GM21576 (cell line): ENCODE results near the gene UBXN4.
"Not testable (repeated sequence)": the region's sequence is repeated elsewhere in the genome, so short reads cannot be mapped to it uniquely, and the experiment has no call there.

Source experiments
- ATAC-seq: cut with Tn5 transposase; IDR thresholded peaks from one replicate; pipeline ENCODE4 v1.9.1; 2021; ENCODE audit warnings: mild to moderate bottlenecking, moderate library complexity; ENCODE audit not compliant: unreplicated experiment

The UBXN4 gene

DNA sequence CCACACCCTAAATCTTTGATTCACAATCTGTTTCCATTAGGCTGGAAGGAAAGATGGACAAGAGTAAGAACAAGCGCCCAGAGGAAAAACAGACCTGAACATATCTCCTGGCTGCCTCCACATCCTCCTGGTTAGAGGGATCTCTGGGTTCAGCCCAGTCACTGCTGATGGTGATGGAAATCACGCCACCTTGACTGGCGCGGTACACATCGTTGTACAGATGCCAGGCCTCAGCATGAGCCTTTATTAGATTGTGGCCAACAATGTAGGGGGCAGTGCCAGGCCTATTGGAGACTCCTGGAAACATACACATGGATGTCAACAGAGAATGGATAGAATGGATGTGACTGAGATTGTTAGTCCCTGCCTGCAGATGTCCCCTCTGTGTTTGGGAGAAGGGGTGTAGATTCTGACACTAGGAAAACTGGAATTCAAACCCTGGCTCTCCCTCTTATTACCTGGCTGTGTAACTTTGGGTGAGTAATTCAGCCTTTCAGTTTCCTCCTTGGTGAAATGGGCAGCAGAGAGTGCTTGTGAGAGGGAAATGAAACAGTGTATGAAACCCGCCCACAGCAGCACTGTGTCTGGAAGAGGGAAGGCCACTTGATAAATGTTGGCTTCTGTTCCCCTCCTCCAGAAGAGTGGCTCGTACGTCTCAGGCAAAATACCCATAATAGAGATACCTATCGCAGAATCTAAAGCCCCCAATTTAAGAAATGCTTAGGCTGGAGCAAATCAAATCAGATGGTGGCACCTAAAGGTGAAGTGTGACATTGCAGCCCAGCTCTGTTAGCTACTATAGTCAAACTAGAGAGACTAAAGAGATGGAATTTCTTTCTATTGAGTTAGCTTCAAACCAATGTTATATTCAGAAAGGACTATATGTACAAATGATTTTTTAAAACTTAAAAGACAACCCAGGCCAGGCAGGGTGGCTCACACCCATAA, 59.1 kb downstream of the UBXN4 start:
- ATAC-seq = no peak

DNA sequence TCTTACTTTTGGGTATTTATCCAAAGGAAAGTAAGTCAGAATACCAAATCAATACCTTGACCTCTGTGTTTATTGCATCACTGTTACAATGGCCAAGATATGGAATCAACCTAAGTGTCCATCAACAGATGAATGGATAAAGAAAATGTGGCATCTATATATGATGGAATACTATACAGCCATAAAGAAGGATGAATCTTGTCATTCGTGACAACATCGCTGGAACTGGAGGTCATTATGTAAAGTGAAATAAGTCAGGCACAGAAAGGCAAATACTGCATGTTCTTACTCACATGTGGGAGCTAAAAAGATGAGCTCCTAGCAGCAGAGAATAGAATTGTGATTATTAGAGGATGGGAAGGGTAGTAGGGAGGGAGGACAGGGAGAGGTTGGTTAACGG, 60.7 kb downstream of the UBXN4 start:
- ATAC-seq = no peak

DNA sequence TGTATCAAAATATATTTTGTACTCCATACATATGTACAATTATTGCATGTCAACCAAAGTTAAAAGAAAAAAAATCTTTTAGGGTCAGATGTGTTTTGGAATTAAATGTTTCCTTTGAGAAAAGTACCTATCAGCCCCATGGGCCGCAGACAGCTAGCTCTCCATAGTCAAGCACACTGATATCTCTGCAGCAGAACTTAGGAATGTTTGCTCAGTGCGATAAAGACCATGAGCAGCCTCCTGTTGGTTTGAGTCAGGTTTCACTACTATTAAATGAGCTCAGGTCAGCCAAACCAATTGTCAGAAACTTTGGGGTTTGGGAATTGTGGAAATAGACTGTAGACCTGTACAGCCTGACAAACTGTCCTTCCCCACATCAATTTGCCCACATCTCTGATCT, 61.6 kb downstream of the UBXN4 start:
- ATAC-seq = no peak

DNA sequence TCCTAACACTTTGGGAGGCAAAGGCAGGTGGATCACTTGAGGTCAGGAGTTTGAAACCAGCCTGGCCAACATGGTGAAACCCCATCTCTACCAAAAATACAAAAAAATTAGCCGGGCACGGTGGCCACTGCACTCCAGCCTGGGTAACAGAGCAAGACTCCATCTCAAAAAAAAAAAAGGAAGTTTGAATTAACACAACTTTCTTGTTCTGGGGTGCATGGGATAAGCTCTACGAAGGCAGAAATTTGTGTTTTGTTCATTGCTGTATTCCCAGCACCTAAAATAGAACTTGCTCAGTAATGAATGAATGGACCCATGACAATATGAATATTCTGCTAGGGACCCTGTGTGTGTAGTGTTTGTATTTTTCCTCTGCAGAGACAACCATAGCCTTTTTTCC, 66.2 kb downstream of the UBXN4 start:
- ATAC-seq = not testable (repeated sequence)

DNA sequence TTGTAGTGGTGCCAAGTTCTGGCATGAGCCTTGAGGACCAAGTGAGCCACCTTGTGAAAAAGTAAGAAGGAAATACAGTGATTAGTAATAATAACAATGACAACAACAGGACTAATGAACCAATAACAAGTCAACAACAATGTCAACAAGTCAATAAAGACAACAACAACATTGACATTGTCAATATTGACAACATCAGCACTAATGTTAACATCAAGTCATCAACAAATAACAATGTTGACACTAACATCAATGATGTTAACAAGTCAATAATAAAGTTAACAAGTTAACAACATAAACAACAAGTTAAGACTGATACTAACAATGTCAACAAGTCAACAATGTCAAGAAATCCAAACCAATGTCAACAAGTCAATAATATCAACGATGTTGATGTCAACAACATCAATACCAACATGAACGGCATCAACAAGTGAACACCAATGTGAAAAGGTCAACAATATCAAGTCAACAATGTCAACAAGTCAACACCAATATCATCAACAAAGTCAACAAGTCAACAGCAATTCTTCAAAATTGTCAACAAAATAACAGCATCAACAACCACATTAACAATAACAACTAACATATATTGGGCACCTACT, 71.4 kb downstream of the UBXN4 start:
- ATAC-seq = no peak

DNA sequence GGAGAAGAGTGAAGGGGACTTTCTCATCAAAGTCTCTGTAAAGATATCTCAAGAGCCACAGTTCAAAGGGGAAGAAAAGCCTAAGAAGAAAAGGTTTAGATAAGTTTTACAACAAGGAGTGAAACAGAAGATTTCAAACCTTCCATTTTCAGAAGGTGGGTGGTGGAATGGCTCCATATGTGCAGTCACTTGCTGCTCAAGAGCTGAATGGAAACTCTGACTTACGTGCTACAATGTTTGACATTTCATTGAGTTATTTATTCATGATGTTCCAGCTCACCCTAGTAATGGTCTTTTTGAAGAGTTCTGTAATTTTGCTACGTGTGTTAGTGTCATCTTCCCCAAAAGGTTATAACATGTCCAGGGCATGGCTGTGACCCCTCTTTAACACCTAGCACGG, 73.6 kb downstream of the UBXN4 start:
- ATAC-seq = no peak

DNA sequence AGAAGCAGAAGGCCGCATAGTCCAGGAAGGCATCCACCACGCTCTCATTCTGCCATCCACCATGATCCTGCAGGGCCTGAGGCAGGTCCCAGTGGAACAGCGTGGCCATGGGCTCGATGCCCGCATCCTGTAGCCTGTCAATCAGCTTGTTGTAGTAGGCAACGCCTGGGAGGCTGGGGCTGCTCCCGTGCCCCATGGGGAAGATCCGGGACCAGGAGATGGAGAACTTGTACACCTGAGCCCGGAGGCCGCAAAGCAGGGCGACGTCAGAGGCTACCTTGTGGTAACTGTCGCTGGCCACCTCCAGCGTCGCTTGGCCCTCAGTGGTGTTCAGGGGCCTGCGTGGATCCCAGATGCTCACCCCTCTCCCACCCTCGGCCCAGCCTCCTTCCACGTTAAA, 75.8 kb downstream of the UBXN4 start:
- no peak for ATAC-seq

DNA sequence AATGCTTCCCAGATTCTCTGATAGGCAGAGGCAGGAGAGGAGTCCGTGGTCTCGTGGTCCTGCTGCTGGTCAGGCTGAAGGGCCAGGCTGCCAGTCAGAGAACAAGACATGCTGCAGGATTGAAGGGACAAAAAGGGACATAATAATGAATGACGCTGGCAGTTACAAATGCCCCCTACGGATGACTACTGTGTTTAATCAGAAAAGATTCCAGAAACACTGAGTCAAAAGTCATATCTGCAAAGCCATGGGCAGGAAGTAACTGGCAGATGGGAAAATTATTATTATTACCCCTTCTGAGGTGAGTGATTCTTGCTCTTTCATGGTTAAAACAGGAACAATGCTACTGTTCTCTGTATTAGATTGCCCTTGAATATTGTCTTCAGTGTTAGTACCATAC, 76.3 kb downstream of the UBXN4 start:
- no peak for ATAC-seq

DNA sequence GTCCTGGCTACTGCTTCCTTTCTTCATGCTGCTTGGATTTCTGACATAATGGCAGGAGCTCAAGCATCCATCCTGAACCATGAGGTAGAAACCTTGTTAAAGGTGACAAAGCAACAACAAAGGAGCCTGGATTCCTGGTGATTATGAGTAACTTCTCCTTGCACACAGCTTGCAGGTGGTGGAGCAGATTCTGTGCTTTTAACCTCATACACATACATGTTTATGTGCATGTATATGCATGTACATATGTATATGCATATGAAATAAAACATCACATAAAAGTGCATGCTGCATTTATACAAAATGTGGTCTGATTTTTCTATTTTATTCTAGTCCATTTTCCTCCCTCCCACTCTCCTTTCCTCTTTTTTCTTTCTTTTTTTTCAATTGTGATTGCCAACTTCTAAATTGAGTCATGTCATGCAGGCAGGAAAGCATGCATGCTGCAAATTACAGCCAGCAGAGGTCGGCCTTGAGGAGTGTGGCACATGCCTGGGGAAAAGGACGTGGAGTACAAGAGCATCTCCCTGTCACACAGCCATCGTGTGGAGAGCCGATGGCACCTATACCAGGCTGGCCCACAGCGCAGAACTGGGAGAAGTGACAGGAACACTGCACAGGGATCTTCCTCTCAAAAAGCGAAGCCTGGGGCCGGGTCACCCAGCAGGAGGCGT, 77.4 kb downstream of the UBXN4 start:
- no peak for ATAC-seq

DNA sequence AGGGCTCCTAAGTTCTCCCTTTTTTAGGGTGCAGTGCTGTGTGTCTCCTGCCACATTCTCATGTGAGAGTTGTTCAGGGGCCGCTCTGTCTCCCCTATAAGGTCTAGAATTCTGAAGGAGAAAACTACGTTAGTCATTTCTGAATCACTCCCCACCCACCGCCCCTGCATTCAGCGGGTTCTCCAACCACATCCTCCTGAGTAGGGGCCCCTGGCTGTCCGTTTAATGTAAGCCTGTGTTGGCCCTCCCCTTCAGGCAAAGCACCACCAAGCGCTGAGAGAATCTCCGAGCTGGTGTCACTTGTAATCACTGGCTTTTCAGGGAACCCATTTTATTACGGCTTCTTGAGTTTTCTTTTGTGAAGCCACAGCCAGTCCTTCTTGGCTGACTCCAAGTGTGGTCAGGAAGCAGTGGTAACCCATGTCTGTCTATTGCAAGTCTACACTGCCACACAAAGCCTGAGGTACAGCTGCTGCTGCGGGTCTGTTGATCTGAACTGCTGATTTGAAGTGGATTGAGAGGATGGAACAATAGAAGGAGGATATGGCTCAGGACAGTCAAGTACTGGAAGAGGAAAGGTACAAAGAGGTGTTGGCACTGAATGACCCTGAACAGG, 78.5 kb downstream of the UBXN4 start:
- ATAC-seq = peak; percentile 83

DNA sequence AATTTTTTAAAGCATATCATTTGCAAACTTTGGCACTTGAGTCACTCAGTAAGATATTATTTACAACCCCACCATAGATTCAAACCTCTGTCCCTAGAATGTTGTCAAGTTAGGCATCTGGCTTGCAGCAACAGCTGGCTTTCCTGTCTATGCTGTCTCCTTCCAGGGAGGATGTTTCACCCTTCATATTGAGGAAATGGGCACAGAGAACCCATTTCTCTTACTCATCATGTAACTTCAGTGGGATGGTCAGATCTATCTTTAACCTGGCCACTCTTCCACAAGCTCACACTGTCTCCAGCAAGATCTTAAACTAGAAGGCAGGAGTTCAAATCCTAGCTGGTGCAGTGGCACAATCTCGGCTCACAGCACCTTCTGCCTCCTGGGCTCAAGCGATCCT, 79.5 kb downstream of the UBXN4 start:
- ATAC-seq = no peak

DNA sequence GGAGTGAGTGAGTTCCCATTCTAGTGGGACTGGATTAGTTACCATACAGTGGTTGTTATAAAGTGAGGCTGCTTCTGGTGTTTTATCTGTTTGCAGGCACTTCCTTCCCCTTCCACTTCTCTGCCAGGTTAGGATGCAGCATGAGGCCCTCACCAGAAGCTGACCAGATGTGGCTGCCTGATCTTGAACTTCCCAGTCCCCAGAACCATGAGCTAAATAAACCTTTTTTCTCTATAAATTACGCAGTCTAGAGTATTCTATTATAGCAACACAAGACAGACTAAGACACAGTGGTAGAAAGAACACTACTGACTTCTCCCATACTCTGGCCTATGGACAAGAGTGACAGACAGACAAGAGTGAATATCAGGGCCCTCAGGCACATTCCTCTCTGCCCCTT, 81.2 kb downstream of the UBXN4 start:
- ATAC-seq = no peak

DNA sequence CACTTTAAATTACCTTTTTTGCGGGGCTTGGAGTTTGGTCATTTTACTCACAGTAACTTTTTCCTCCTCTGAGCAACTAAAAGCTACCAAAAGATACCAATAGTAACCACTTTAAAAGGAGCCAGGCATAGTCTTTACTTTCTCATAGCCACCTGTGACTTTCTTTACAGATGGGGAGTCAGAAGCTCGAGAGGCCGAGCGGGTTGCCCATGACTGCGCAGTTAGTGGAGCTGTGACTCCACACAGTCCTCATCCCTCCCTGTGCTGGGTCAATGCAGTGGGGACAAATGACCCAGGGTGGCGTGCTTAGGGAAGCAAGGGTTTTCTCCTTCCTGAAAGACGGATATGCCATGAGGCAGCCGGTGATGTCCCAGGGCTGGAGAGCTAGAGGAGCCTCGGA, 83.5 kb downstream of the UBXN4 start:
- ATAC-seq = no peak

DNA sequence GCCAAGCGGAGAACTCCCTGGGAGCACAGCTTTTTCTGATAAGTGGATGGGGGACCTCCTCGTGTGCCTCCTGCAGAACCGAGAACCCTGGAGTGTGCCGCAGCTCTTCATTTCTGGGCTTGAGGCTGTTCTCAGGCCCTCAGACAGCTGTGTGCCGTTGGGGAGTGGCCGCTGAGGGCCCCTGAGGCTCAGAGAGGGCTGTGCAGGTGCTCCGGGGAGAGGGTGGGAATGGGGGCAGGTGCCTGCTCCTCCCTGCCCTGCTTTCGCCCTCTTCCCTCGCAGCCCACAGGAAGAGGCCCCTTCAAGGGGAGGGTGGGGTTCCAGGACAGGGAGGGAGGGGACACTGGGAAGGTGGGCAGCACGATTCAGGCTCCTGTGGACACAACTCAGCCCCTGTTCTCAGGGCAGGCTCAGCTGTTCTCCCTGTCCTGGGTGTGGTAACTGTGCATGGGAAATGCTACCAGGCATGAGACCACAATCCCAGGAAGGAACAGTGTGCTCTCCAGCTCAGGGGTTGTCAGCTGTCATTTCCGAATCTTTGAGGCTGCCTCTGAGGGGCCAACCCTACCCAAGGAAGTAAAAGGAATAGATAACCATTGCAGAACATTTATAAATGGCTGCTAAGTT, 84.0 kb downstream of the UBXN4 start:
- no peak for ATAC-seq

DNA sequence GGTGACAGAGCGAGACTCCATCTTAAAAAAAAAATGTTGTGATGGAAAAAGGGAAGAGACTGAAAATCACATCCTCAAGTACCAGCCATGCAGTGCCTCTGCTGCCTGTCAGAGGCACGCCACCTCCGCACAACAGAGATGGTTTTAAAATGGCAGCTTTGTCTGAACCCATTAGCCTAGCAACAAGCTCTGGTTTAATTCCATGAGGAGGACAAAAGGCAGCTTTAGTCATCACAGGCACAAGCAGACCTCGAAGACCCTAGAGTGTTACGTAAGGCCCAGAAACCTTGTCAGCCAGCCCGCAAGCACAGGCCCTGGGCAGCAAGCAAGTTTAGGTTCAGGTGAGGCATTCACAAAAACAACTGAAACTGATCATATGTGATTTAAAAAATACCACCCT, 84.9 kb downstream of the UBXN4 start:
- no peak for ATAC-seq

DNA sequence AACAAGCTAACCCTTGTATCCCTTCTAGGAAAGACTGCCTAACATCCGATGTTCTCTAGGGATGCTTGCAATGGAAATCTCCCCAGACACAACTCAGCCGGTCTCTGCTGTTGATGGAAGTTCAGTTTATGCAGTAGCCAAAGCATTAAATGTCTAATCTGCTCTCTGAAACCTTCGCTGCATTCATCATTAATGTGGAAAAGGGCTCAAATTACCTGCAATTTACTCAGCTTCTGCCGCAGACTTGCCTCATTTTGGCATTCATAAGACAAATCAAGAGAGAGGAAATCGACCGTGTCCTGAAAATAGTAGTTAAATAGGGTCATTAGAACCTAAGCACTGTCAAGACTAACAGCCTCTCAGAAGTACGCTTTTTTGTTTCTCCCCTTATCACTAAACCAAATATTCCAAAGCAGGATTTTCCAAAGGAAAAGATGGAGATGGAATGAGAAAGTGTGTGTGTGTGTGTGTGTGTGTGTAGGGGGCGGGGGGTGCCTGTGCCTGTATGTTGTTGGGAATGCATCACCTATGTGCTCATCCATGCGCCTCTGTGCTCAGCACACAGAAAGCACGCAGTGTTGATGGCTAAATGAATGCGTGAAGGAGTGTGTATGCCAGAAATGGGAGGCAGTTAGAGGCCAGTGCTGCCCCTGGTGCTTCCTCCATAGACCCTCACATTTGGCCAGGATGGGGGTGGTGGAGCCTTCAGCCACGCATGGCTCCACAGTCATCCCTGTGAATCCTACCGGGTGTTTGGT, 87.9 kb downstream of the UBXN4 start:
- ATAC-seq = no peak

DNA sequence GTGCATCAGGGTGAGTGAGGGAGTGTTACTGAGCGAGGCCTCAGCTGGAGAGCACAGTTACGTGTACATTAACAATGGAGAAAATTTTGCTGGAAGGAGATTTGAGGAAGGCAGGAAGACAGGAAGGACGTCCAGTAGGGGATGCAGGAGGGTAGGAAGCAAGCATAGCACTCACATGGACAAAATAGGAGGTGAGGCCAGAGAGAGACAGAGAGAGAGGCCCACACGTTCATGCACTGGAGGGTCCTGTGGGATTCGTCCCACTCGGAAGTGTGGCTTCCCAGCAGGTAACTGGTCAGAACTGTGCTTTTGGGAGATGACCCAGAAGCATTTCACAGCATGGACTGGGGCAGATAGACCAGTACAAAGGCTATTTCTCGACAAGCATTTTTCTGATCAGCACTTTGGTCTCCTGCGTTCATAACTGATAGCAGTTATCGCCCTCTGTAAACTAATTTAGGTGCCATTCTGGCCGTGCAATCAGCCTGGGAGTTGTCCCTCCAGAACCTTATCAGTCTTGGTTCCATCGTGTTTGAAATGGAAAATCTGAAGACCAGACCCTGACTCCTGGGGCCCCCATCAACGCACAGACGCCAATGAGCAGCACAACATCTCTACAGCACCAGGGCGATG, 89.6 kb downstream of the UBXN4 start:
- no peak for ATAC-seq

DNA sequence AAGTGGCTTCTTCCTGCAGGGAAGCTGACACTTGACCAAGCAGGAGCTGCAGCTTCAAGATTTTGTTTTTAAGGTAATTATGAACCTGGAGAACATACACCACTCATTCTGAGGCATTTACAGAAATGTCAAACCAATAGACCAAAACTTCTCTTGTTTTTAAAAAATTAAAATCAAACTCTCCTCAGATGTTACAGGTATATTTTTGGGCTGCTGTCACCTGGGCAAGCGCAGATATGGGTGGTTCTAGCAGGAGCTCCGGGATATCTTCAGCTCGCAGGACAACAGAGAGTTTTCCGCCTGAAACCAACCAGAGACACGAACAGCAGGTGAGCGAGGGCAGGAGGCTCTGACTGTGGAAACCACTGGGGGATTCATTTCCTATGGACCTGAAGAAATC, 91.2 kb downstream of the UBXN4 start:
- ATAC-seq = no peak
